NCI-H526 (cell line): ENCODE data around the gene LDHD.
A peak's percentile ranks its signal among the peaks of the same experiment; 100 is the strongest.
"Not testable (repeated sequence)": the region's sequence is repeated elsewhere in the genome, so short reads cannot be mapped to it uniquely, and the experiment has no call there.

ENCODE experiments used
- DNase-seq, 2 experiments: peaks; one replicate each; lab custom pipeline; 2025; lab: John Stamatoyannopoulos, UW

Gene LDHD

GRCh38 chr16:75116081-75116910 is at the start of gene LDHD:
Gene LDHD, minus strand, starts transcription at chr16:75116780. Its CDS starts 60 bp downstream, at chr16:75116720.
- DNase-seq: peak in 1 of 2 experiments; percentile 44

GRCh38 chr16:75160386-75160785 is 43.8 kb upstream of the LDHD start:
- DNase-seq: no peak

DNA sequence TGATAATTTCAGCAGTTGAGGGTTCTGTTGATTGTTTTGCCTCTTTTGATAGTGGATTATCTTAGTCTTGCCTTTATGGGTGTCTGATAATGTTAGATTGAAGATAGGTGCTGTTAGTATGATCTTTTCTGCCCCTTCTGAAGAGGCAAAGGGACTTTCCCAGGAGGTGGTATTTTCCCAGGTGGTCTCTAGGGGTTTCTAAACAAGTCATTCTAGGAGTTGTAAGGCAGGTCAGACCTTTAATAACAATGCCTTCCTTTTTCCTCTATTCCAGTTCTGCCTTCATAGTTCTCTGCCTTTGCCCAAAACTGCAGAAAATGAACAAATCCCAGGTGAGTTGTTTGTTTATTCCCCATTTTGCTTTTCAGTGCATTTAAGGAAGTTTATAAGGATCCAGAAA is 36.1 kb upstream of the LDHD start:
- no peak for DNase-seq

DNA sequence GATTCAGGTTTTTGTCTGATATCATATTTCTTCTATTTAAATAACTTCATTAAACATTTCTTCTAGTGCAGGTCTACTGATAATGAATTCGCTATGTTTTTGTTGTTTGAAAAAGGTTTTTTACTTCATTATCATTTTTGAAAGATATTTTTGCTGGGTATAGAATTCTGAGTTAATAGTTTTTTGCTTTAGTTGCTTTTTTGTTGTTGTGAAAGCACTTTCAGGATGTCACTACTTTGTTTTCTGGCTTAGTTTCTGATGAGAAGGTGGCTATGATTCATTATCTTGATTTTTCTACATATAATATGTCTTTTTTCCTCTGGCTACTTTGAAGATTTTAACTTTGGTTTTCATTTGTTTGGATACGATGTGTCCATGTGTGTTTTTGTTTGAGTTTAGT is 35.2 kb upstream of the LDHD start:
- no peak for DNase-seq

DNA sequence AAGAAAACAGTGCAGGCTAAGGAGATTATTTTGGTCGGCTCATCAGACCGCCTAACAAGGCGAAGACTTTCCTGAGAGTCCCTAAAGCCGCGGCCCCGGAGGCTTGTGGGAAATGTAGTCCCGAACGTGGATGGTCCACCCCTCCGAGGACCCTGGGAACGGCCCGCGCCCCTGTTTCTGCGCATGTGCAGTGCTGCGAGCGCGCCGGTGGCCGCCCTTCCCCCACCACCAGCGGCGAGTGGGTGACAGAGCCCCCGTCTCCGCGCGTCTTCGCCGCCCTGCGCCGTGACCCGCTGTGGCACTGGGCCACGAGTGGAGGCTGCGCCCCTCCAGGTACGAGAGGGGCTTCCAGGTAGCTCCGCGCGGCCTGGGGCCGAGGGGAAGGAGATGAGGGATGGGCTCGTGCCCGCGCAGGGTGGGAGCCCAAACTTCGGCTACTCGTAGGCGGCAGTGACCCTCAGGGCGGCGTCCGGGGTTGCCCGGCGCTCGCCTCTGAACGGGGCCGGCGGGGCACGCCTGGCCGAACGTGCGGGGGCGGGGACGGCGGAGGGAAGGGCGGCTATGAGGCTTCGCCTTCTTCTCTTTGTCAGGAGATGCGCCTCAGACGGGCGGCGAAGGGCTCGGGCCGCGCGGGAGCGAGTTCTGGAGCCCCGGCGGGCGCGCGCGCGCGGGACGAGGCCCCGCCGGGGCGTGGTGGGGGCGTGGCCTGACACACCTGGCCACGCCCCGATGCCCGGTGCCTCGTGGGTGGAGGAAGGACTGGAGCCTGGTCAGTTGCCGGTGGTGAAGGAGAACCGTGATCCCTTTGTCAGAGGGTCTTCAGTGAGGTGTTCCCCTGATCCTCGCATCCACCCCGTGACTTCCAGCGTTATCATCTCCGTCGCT is 32.0 kb upstream of the LDHD start, which contains the start of gene ZFP1:
Gene ZFP1, plus strand, starts transcription at position 214 of the 885 bp plus-strand sequence. CDS start 4,428 bp downstream, outside the sequence.
- DNase-seq: peak; percentile 64 to 93

GRCh38 chr16:75147968-75148310 is 31.4 kb upstream of the LDHD start:
- no peak for DNase-seq

- no peak for DNase-seq
Measured at GRCh38 chr16:75143941-75144340, 27.4 kb upstream of the LDHD start.

DNA sequence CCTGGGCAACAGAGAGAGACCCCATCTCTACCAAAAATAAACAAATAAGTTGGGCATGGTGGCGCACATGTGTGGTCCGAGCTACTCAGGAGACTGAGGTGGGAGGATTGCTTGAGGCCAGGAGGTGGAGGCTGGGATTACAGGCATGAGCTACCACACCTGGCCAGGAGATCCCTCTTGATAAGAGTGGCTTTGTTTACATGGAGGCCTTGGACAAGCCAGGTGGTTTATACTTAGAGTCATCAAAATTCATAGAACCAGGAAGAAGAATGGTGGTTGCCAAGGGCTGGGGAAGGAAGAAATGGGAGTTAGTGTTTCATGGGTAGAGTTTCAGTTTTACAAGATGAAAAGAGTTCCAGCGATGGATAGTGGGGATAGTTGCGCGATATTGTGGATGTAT is 22.9 kb upstream of the LDHD start:
- DNase-seq: no peak

DNA sequence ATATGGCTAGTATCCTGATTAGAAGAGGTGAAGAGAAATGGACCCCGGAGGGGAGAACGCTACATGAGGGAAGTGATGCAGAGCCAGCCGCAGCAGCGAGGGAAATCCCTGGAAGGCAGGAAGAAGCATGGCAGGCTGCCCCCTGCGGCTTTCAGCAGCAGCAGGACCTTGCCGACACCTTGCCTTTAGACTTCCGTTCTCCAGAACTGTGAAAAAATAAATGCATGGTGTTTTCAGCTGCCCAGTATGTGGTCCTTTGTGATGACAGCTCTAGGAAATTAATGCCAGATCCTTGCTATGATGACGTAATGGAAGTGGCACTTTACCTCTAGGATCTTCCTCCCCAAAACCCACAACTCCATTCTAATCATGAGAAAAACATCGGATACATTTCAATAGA is 22.1 kb upstream of the LDHD start:
- DNase-seq: no peak

GRCh38 chr16:75138233-75138632 is 21.7 kb upstream of the LDHD start:
- DNase-seq: no peak

GRCh38 chr16:75131081-75131480 is 14.5 kb upstream of the LDHD start:
- no peak for DNase-seq

GRCh38 chr16:75130150-75130771 is 13.7 kb upstream of the LDHD start:
- DNase-seq: peak in 1 of 2 experiments; percentile 7

- not testable (repeated sequence) for DNase-seq
Measured at GRCh38 chr16:75129421-75130149, 13.0 kb upstream of the LDHD start.

- no peak for DNase-seq
Measured at GRCh38 chr16:75127713-75128415, 11.3 kb upstream of the LDHD start.

GRCh38 chr16:75122609-75123008 is 6.0 kb upstream of the LDHD start:
- no peak for DNase-seq

DNA sequence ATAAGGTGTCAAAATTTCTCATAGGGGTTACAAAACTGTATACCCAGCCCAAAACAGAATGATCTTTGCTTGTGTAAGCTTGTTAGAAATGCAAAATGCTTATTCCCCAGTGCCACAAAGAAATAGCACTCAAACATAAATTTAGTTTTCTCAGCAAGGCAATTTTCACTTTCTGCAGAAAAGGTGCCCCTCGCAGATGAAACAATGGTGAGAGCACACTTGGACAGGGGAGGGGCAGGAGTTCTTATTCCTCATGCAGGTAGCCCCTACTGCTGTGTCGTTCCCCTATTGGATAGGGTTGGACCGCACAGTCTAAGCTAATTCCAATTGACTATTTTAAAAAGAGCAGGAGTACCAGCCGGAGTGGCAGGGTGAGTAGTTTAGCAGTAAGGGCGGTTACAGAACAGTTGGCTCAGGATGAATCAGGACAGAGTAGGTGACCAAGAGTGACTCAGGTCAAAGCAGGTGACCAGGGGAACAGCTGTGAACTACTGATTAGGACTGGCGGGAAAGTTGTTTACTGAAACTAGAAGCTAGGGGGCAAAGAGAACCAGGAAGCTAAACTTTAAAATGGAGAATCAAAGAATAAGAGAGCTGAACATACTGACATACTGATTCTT is 5.5 kb upstream of the LDHD start:
- DNase-seq: no peak

DNA sequence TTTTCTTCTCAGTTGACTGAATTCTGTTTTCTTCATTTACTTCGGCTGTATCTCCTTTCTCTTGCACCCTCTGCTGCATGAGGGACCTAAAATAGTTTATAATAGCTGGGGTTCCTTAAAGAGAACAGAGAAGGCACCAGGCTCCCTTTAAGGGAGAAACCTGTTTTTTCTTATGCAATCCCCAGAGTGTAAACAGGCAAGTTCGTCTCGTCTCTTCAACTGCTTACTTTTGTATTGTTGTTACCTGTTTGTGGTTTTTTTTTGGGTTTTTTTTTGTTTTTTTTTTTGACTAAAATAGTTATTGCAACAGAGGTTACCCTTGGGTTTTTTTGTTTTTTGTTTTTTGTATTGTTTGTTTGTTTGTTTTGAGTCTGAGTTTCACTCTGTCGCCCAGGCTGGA is 3.7 kb upstream of the LDHD start:
- no peak for DNase-seq

DNA sequence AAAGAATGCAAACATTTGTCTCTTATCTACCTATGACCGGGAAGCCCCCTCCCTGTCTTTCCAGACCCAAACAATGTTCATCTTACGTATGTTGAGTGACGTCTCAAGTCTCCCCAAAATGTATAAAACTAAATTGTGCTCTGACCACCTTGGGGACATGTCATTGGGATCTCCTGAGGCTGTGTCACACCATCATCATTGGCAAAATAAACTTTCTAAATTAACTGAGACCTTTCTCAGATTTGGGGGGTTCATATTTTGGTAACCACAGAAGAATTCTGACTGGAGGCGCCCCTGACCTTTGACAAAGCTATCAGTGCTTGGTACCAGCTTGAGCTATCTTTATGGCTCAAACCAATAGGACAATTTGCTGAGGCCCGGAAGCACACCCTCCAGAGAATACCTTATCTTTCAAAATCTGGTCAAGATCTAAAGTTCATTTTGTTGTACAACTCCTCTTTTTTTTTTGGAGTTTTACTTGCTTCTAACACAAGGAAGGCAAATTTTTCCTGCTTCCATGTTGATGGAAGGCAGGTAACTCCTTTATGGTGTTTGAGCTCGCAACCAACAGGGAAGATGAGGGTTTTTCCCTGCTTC is 2.5 kb upstream of the LDHD start:
- DNase-seq: no peak

DNA sequence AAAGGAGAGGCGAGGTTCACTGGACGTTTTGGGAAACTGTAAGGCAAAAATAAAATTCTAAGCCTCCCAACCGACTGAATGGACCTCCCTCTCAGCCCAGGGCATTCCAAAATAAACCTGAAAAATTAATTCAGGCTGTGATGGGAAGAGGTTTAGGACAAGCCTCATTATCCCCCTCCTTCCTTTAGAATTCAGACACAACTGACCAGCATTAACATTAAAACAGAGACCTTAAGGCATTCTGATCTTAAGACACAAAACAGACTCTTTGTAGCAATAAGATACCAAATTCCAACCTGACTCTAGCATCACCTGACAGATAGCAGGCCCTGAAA is 298 bp upstream of the LDHD start:
- no peak for DNase-seq
